Adrenal gland (tissue), 12 donors: ENCODE data around the gene KRTDAP. TPM values are rescaled to one million over a fixed set of nuclear protein-coding genes. Genes with fewer than 3 reads are reported as not detected.

ENCODE experiments used
- DNase-seq, 7 donors: peaks; one replicate each; pipeline ENCODE4 v3.0.0-alpha.2; 2019 to 2020
- H3K27ac ChIP-seq, 5 donors: fragments of 200-600 bp; sonication (generic) in 4 of 5; 1 replicate in 3 of 5; 2 replicates in 2 of 5; pipeline versions ENCODE4 v1.5.1 to v1.8.0; 2016 to 2020; ENCODE audit warnings: mild to moderate bottlenecking in 1 of 5
- H3K27me3 ChIP-seq: fragments of 200-600 bp; 2 replicates; pipeline ENCODE4 v1.8.0; 2021
- H3K36me3 ChIP-seq, 2 donors: fragments of 200-600 bp; replicated peaks in 1 of 2; 1 replicate in 1 of 2; 2 replicates in 1 of 2; pipeline versions ENCODE4 v1.5.1 to v1.8.0; 2018 to 2022
- H3K4me1 ChIP-seq, 2 donors: fragments of 200-600 bp; replicated peaks in 1 of 2; 1 replicate in 1 of 2; 2 replicates in 1 of 2; pipeline versions ENCODE4 v1.5.1 to v1.8.0; 2018 to 2021
- H3K4me3 ChIP-seq, 4 donors: fragments of 200-600 bp; sonication (generic) in 3 of 4; one replicate each; pipeline ENCODE4 v1.5.1; 2016 to 2018
- H3K9me3 ChIP-seq, 3 donors: fragments of 200-600 bp; sonication (generic) in 1 of 3; replicated peaks in 1 of 3; 1 replicate in 2 of 3; 2 replicates in 1 of 3; pipeline versions ENCODE4 v1.5.1 to v1.8.0; 2016 to 2021
- CTCF ChIP-seq, 6 experiments: fragments of 450-650 bp in 4 of 6; fragments of 200-600 bp in 2 of 6; sonication (generic) in 1 of 6; IDR thresholded peaks; 1 replicate in 5 of 6; 2 replicates in 1 of 6; pipeline versions ENCODE4 v1.5.1 to v1.8.0; 2016 to 2021; ENCODE audit warnings: antibody characterized with exemption in 6 of 6, mild to moderate bottlenecking in 2 of 6, moderate library complexity in 1 of 6
- POLR2A ChIP-seq, 2 donors: fragments of 450-650 bp; IDR thresholded peaks; one replicate each; pipeline ENCODE4 v1.6.1; 2017; ENCODE audit warnings: antibody characterized with exemption in 2 of 2, mild to moderate bottlenecking in 2 of 2, moderate library complexity in 1 of 2
- WGBS, 4 donors: extraction: QIAGEN DNeasy Blood & Tissue Kit in 2 of 4; methylation state at CpG; one replicate each; pipeline versions ENCODE4 v1.1.5 to v1.1.7; 2013 to 2017; 5-methylcytosine and 5-hydroxymethylcytosine counted together
- intact Hi-C, 2 donors: fragments of 100-400 bp; cut with DNase I; formaldehyde crosslinking; loops; one replicate each; pipeline versions ENCODE4 v1.14.1 to v1.15.0; 2022 to 2023
- polyA plus RNA-seq, 3 donors: library from polyadenylated mRNA; stranded (reverse); fragments of 200-250 nt in 2 of 3; fragments of 350-450 nt in 1 of 3; fragmentation: Illumina TruSeq in 1 of 3; extraction: RNeasy Lipid Tissue Mini Kit (QIAGEN cat#74804) in 1 of 3; gene quantifications; one replicate each; pipeline ENCODE4 v1.2.3, GENCODE V29; 2013 to 2014
- total RNA-seq, 9 donors: library from RNA; depleted of rRNA in 4 of 9; stranded (reverse); fragments of >200 nt in 4 of 9; fragments of 120-200 nt in 1 of 9; fragmentation: NEBNext Ultra II Directional in 1 of 9; extraction: Animal tissue kit (Norgen Biotek cat#: 25700) in 1 of 9; gene quantifications; one replicate each; pipeline versions ENCODE4 v1.1.0 to v1.2.4, GENCODE V29; 2013 to 2023
- donor health status: healthy with polysubstance abuse.
- donor health status: Bipolar disorder and iron deficiency.
- donor health status: DM: yes; HTN: yes; CAD: no.
- donor health status: DM: no; HTN: no; CAD: no.
- donor health status: DM: no; HTN: no; CAD: no.
- donor health status: DM: yes; HTN: yes; CAD: no.

KRTDAP gene
- total and polyA plus RNA-seq, 12 donors, result not detected

- H3K27me3 ChIP-seq, result peaks cover 23% of the 10 kb centered on the region
- no peak overlapping the region for H3K4me3 ChIP-seq
- intact Hi-C loops, result no loop called here
- WGBS, 4 donors, result 2 to 8% (median 3%) methylated on average over 16 to 30 of the region's 30 CpGs
- H3K4me1 ChIP-seq, result no peaks in the 10 kb centered on the region
- no peaks in the 10 kb centered on the region for H3K36me3 ChIP-seq
- H3K27ac ChIP-seq, result no peak overlapping the region
- no peaks in the 10 kb centered on the region for H3K9me3 ChIP-seq
- TF ChIP-seq CTCF (IDR thresholded peaks at IDR 0.05), result no peak
- no peak for TF ChIP-seq POLR2A (IDR thresholded peaks at IDR 0.05)
- peak in 2 of 7 donors; percentile 54 to 58 for DNase-seq
Observed at GRCh38 chr19:35533822-35534392, 43.6 kb upstream of the KRTDAP start.

GRCh38 chr19:35533201-35533821 is 43.0 kb upstream of the KRTDAP start, which contains the start of gene GAPDHS:
TSS of gene GAPDHS (plus strand) at chr19:35533456. CDS start at chr19:35533528, 72 bp downstream.
- TF ChIP-seq POLR2A (IDR thresholded peaks at IDR 0.05) (no peak), CTCF (IDR thresholded peaks at IDR 0.05) (no peak)
- H3K27ac ChIP-seq, result no peak within 1 kb of the TSS
- peaks cover 29% of the 10 kb centered on the region for H3K27me3 ChIP-seq
- no peaks in the 10 kb centered on the region for H3K36me3 ChIP-seq
- 29 to 44% (median 34%) methylated on average over 25 to 39 of the region's 39 CpGs for WGBS, 4 donors
- H3K9me3 ChIP-seq, result no peaks in the 10 kb centered on the region
- no peaks in the 10 kb centered on the region for H3K4me1 ChIP-seq
- no peak within 1 kb of the TSS for H3K4me3 ChIP-seq
- DNase-seq, result no peak
- intact Hi-C loops, result no loop called here

GRCh38 chr19:35531291-35531690 is 41.0 kb upstream of the KRTDAP start:
- Histone ChIP-seq H3K27ac (no peak overlapping the region), H3K4me1 (no peaks in the 10 kb centered on the region), H3K4me3 (no peak overlapping the region), H3K9me3 (no peaks in the 10 kb centered on the region), H3K36me3 (no peaks in the 10 kb centered on the region), H3K27me3 (peaks cover 29% of the 10 kb centered on the region)
- no peak for DNase-seq
- WGBS, 4 donors, result 41 to 56% (median 49%) methylated on average over 6 of the region's 6 CpGs
- TF ChIP-seq CTCF (IDR thresholded peaks at IDR 0.05), result no peak
- TF ChIP-seq POLR2A (IDR thresholded peaks at IDR 0.05), result no peak
- intact Hi-C loops, result no loop called here

- no peak overlapping the region for H3K4me3 ChIP-seq
- intact Hi-C loops, result no loop called here
- 58 to 66% (median 62%) methylated on average over 12 to 19 of the region's 19 CpGs for WGBS, 4 donors
- no peak for TF ChIP-seq POLR2A (IDR thresholded peaks at IDR 0.05)
- TF ChIP-seq CTCF (IDR thresholded peaks at IDR 0.05), result no peak
- H3K27ac ChIP-seq, result no peak overlapping the region
- peaks cover 29% of the 10 kb centered on the region for H3K27me3 ChIP-seq
- no peaks in the 10 kb centered on the region for H3K9me3 ChIP-seq
- no peak for DNase-seq
- H3K4me1 ChIP-seq, result no peaks in the 10 kb centered on the region
- no peaks in the 10 kb centered on the region for H3K36me3 ChIP-seq
Observed at GRCh38 chr19:35529241-35530218, 39.3 kb upstream of the KRTDAP start.
